Thymus (tissue), 11 donors: ENCODE measurements around the gene NUP210. TPM values are rescaled to one million over a fixed set of nuclear protein-coding genes. Genes with fewer than 3 reads are reported as not detected.

Experiments used
- DNase-seq, 9 donors: peaks; one replicate each; pipeline ENCODE4 v3.0.0-alpha.2; 2013; ENCODE audit warnings: low spot score in 9 of 9, low read depth in 6 of 9, missing footprints in 1 of 9
- H3K27ac ChIP-seq, 2 donors: one replicate each; pipeline ENCODE4 v1.5.1; 2013; ENCODE audit warnings: control low read depth in 1 of 2, low read depth in 1 of 2, low read length in 1 of 2, mild to moderate bottlenecking in 1 of 2, moderate library complexity in 1 of 2
- H3K27me3 ChIP-seq, 2 donors: one replicate each; pipeline ENCODE4 v1.5.1; 2013; ENCODE audit warnings: low read length in 1 of 2; ENCODE audit not compliant: control insufficient read depth in 2 of 2, insufficient read depth in 1 of 2
- H3K36me3 ChIP-seq, 2 donors: one replicate each; pipeline ENCODE4 v1.5.1; 2013; ENCODE audit warnings: low read length in 1 of 2, mild to moderate bottlenecking in 1 of 2, moderate library complexity in 1 of 2; ENCODE audit not compliant: control insufficient read depth in 2 of 2, insufficient read depth in 2 of 2
- H3K4me1 ChIP-seq, 2 donors: one replicate each; pipeline ENCODE4 v1.5.1; 2013; ENCODE audit warnings: low read length in 2 of 2; ENCODE audit not compliant: control insufficient read depth in 2 of 2, insufficient read depth in 2 of 2
- H3K4me3 ChIP-seq, 2 donors: one replicate each; pipeline ENCODE4 v1.5.1; 2013; ENCODE audit warnings: low read length in 2 of 2, control low read depth in 1 of 2, mild to moderate bottlenecking in 1 of 2
- H3K9me3 ChIP-seq, 2 donors: one replicate each; pipeline ENCODE4 v1.5.1; 2013; ENCODE audit warnings: low read length in 1 of 2, mild to moderate bottlenecking in 1 of 2; ENCODE audit not compliant: control insufficient read depth in 2 of 2, insufficient read depth in 1 of 2
- WGBS: extraction: QIAGEN DNeasy Blood & Tissue Kit; methylation state at CpG from one replicate; pipeline ENCODE4 v1.1.7; 2013; 5-methylcytosine and 5-hydroxymethylcytosine counted together
- polyA plus RNA-seq: library from polyadenylated mRNA; stranded (reverse); fragments of 200-250 nt; gene quantifications from one replicate; pipeline ENCODE4 v1.2.3, GENCODE V29; 2013
- total RNA-seq: library from RNA; stranded (reverse); fragments of 120-200 nt; gene quantifications from one replicate; pipeline ENCODE4 v1.2.4, GENCODE V29; 2013
- donor health status: healthy.

NUP210 gene
- total and polyA plus RNA-seq, 2 donors = 22.9 to 23.8 TPM

DNA sequence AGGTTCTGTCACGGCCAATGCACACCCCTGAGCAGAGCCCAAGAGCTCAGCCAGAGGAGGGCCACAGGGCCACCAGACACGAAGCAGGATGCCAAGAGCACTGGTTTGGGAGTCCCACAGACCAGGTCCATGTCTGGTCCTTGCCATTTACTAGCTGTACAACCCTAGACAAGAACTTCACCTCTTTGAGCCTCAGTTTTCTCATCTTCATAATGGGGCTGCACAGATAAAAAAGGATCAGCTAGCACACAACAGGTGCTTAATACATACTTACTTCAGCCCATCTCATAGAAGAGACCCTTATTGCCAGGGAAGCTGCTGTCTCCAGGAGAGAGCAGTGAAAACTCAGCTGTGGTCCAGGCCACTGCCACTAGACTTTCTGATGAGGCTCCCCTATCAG is 152.0 kb downstream of the NUP210 start:
- H3K4me1 ChIP-seq = peaks cover under 1 to 14% of the 10 kb centered on the region in 2 donors
- no peaks in the 10 kb centered on the region for H3K27me3 ChIP-seq
- no peak overlapping the region for H3K4me3 ChIP-seq
- no peaks in the 10 kb centered on the region for H3K36me3 ChIP-seq
- peaks cover 0 to 19% of the 10 kb centered on the region in 2 donors for H3K9me3 ChIP-seq
- H3K27ac ChIP-seq = no peak overlapping the region
- DNase-seq = no peak
- WGBS = 95% methylated on average over 2 of the region's 2 CpGs

DNA sequence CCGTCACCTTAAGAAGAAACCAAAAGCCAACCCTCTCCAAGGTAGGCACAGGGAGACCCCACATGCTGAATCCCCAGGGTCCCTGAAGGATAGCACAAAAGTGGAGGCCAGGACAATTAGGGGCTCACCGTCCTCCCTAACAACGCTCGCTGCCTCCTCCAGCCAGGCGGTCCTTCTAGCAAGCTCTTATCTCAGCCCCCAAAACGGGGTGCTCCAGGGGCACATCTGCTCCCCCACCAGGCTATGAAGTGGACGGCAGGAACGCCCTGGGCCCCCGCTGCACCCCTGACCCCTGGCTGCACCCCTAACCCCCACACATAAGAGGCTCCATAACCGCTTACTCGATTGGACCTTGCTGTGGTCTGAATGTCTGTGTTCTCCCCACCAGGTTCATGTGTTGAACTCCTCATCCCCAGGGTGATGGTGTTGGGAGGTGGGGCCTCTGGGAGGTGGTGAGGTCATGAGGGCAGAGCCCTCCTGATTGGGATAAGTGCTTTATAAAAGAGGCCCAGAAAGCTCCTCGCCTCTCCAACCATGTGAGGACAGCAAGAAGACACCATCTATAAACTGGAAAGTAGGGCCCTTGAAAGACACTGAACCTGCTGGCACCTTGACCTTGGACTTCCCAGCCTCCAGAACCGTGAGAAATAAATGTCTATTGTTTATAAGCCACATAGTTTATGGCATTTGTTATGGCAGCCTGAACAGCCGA is 153.3 kb downstream of the NUP210 start:
- H3K27me3 ChIP-seq = no peaks in the 10 kb centered on the region
- H3K36me3 ChIP-seq = no peaks in the 10 kb centered on the region
- no peak overlapping the region for H3K27ac ChIP-seq
- WGBS = 96% methylated on average over 14 of the region's 14 CpGs
- peaks cover 12 to 24% of the 10 kb centered on the region in 2 donors for H3K4me1 ChIP-seq
- H3K4me3 ChIP-seq = no peak overlapping the region
- DNase-seq = no peak
- H3K9me3 ChIP-seq = peaks cover 0 to 19% of the 10 kb centered on the region in 2 donors

Other genes with a start within 250 kb of the NUP210 start
- gene HDAC11, start 60.0 kb upstream of the NUP210 start, total RNA-seq = 7.1 TPM
- gene HDAC11, start 60.0 kb upstream of the NUP210 start, polyA plus RNA-seq = 10.7 TPM
- 15.3 TPM for gene FBLN2, start 128.8 kb upstream of the NUP210 start, total RNA-seq
- 12.2 TPM for gene FBLN2, start 128.8 kb upstream of the NUP210 start, polyA plus RNA-seq